IPS-18c (cell line): ENCODE measurements around the gene GPR82.
"Not testable (repeated sequence)": the region's sequence is repeated elsewhere in the genome, so short reads cannot be mapped to it uniquely, and the experiment has no call there.

Source experiments
- H3K4me3 ChIP-seq: 2 replicates; pipeline ENCODE4 v1.7.0; 2013; ENCODE audit warnings: low read depth, mild to moderate bottlenecking, low read length, moderate library complexity; ENCODE audit not compliant: insufficient read depth
- H3K9me3 ChIP-seq: one replicate; pipeline ENCODE4 v1.6.1; 2013; ENCODE audit warnings: mild to moderate bottlenecking, low read length, moderate library complexity; ENCODE audit not compliant: control insufficient read depth, insufficient read depth

The GPR82 gene

DNA sequence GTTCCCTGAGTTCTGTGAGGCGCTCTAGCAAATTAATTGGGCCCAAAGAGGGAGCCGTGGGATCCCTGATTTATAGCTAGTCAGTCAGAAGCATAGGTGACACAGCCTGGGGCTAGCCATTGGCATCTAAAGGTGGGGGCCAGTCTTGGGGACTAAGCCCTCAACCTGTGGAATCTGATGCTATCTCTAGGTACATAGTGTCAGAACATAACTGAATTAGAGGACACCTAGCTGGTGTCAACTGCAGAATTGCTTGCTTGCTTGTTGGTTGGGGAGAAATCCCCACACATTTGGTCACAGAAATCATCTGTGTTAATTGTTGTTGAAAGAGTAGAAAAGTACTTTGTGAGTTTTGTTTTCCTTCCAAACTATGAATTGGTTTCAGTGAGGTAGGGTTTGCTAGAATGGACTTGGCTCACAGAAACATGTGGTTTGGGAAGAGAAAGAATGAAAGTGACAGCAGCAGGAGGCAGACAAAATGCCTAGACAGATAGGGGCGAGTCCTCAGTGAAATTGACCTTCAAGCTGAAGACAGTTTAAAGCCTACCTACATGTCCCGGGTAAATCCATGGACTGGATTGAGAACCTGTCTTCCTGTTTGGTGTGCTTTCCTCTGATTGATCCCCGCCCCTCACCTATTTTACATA is 12.8 kb upstream of the GPR82 start:
- Histone ChIP-seq H3K9me3 (no peaks in the 10 kb centered on the region), H3K4me3 (no peak overlapping the region)

DNA sequence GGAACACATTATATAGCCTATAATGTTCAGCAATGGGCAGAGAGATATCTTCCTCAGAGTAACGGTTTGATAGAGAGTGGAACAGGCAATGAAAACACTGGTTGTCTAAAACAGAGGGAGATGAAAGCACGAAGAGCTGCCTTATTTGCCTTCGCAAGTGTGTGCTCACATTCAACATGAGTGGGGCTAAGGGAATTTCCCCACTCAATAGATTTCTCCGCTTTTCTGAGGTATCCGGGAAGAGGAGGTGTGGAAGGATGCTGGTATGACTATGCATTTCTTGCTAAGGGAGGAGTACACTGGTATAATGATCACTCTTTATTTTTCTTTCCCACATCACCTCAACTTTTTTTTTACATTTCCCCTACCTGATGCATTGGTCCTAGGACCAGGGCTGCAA is 7.8 kb upstream of the GPR82 start:
- no peak overlapping the region for H3K4me3 ChIP-seq
- peaks cover 7% of the 10 kb centered on the region for H3K9me3 ChIP-seq

DNA sequence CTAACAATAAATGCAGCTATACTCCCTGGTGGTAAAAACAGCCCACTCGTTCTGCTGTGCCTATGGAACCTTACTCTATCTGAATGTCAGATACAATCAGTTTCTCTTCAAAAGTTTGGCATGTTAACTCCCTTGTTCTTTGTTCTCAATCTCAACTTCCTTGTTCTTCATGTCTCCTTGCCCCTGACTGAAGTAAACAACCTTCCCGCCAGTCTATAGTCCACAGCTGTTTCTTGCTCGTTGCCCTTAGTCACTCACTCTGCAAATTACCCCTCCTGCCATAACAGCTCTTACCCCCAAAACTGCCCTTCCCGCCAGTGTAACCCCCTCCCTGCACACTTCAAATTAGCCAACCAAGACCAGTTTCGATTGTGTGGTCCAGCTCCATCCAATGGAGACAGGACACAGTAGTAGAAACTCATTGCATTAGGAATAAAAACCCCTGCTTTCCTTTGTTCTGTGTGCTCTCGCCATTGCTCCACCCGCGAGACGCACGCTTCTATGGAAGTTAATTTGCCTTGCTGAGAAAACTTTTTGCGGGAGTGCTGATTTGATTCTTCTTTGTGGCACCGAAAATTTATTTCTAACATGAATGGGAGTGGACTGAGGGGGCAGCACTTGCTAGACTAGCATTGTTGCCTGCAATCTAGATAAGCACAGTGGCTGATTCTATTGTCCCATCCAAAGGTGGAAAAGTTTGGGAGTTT is 7.1 kb upstream of the GPR82 start:
- peaks cover 7% of the 10 kb centered on the region for H3K9me3 ChIP-seq

DNA sequence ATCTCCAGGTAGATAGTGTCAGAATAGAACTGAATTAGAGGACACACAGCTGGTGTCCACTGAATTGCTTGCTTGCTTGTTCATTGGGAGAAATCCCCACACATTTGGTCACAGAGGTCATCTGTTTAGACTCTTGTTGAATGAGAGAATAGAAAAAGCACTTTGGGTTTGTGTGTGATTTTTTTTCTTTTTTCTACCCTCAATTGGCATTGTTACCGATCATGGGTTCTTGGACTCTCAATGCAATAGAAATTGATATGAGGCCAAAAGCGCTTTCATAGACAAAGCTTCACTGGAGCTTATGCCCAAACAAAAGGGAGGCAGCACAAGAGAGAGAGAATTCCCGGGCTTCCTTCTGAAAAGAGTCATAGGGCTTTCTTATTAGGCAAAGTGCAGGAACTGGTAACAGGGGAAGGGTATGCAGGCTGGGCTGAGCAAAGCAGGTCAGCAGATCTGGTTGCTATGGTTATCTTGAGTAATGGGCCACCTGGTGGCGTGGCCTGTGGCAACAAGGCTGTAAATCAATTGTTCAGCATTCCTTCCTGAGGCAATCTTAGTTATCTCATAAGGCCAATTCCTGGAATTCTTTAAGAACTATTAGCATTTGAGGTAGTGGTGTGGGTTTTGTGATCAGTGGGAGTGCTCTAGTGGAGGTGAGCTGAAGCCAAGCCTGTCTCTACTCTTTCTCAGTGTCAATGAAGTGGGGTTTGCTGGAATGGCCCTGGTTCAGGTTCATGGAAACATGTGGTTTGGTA is 5.3 kb upstream of the GPR82 start:
- Histone ChIP-seq H3K9me3 (peaks cover 7% of the 10 kb centered on the region), H3K4me3 (peak overlapping the region; percentile 9; the same call in 1 of the 2 replicates)

More for the DNA sequence above, 7.1 kb upstream of the GPR82 start:
- no peak overlapping the region for H3K4me3 ChIP-seq

DNA sequence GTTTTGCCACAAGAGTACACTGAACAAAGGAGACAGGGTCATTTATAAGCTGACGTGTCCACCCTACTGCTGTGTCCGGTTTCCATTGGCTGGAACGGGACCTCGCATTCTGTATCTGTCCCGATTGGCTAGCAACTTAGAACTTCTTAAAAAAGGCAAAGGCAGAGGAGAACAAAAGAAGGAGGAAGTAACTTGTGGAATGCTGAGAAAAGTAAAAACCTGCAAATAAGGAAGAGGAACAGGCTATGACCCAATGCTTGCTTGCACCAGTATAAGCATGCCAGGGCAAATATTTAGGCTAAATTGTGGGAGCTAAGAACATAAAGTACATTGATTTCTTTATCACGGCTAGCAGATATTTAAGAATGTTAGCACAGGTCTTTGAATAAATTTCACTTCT is 4.4 kb upstream of the GPR82 start:
- H3K4me3 ChIP-seq, H3K9me3 ChIP-seq: not testable (repeated sequence)

DNA sequence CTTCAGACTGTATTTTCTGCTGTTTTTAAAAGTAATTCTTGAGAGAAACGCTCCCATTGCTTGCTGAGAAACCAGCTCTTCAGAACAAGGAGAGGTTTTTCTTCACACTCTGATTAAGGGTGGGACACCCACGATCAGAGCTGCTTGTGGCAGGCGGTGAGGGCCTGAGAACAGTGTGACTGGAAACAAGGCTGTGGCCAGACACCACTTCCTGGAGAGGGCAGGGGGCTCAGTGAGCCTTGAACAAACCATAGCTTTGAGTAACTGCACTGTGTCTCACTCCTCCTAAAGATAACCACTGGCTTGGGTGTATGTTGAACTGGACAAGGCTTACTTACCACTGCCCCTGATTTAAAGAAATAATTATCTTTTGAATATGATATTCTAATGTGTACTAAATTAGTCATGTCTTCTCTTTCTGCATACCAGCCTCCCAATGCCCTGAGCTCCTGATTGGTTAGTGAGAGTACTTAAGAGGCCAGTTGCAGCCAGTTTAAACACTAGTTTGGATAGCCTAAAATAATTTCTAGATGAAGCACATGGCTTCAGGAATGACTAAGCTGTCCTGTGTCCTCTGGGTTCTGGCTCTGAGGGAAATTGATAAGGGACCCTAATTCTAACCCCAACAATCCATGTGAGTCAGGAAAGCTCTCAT is 3.7 kb upstream of the GPR82 start:
- peaks cover 7% of the 10 kb centered on the region for H3K9me3 ChIP-seq
- no peak overlapping the region for H3K4me3 ChIP-seq

DNA sequence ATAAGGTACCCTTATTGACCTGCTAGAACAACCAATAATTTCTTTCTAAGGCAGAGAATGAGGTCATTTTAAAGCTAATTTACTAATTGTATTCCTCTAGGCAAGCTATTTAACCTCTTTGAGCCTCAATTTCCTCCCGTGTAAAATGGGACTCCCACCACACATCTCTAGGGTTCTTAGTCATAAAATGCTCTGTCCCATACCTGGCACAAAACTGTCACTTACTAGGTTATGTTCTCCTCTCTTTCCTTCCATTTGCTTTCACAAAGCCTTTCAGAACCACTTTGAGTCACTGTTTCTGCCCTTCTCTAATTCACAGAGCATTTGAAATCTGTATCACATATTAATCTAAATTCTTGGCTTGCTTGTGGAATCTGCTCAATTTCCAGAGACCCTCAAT is 2.4 kb upstream of the GPR82 start:
- peaks cover 9% of the 10 kb centered on the region for H3K9me3 ChIP-seq

DNA sequence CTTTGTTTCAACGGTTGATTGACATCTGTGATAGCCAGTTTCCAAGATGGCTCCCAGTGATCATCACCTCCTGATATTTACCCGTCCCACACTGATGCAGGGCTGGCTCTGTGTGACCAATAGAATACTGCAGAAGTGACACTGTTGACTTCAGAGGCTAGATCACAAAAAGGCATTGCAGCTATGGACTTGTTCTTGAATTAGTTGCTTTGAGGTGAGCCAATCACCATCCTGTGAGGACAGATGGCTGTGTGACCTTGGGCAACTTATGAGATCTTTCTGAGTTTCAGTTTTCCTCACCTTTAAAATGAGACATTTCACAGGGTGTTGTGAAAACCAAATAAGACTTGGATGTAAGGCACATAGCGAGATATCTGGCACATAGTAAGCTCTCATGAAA is 1.8 kb upstream of the GPR82 start:
- no peak overlapping the region for H3K4me3 ChIP-seq
- peaks cover 7% of the 10 kb centered on the region for H3K9me3 ChIP-seq

More for the DNA sequence above, 2.4 kb upstream of the GPR82 start:
- no peak overlapping the region for H3K4me3 ChIP-seq

DNA sequence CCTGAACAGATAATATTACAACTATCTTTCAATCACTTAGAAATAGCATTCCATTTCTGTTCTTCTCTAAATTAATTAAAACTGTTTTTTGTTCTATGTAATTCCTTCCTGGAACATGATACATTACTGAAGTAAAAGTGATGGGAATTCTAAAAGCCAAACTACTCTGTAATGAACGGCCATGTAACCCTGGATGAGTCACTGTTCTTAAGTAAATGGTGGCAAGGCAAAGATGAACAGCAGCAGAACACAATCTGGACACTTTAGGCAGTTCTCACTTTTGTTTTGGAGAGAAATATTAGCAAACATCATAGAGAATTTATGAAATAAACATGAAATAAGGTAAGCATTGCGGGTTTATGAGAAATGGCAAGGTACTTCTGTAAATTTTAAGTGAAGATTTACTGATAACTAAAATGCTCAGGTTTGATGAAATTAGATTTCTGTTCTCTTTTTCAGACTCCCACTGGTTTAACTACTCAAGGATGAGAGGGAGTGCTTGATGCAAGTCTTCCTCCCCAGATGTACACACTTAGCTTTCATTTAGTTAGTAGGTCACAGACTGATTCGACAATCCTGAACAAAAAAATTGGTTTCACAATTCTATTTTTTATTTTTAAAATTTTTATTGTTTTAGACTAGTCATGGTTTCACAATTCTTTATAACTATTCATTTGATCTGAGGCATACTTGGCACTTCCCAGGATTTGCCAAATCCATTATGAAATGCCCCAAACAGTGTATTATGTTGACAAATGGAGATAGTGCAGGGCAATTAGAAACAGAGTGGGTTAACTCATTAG is 964 bp upstream of the GPR82 start:
- no peak overlapping the region for H3K4me3 ChIP-seq

DNA sequence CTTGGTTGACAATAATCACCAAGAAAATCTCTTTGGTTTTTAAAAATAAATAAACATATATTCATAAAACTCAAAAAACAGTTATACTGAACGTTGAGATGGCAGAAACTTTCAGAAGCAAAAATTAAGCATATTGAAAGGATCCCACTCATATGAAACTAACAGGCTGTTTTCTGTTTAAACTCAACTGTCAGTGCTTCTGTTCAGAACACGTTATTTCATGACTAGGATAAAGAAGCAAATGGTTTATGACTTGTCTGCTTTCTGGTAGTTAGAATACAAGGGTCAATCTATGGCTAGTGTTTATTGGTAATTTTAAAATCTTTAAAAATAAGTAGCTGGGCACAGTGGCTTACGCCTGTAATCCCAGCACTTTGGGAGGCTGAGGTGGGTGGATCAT is 4.1 kb downstream of the GPR82 start:
- Histone ChIP-seq H3K9me3 (peaks cover 2% of the 10 kb centered on the region), H3K4me3 (no peak overlapping the region)

More for the DNA sequence above, 964 bp upstream of the GPR82 start:
- peaks cover 7% of the 10 kb centered on the region for H3K9me3 ChIP-seq

DNA sequence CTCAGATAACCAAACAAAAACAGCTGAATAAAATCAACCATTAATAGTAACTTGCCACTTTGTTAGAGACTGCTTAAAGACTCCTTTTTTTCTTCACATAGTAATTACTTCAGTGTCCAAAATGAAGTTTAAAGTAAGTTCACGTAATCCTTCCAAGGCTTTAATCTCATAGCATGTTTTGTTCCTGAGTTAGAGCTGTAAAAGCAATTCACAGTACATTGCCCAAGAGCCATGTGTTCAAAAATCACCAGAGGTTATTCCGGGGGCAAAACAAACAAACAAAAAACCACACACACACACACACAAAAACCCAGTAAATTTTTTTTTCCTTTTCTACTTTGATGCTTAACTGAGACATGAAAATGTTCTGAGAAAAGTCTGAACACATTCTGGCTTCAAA is 6.1 kb downstream of the GPR82 start:
- H3K4me3 ChIP-seq = no peak overlapping the region
- H3K9me3 ChIP-seq = peaks cover 2% of the 10 kb centered on the region

DNA sequence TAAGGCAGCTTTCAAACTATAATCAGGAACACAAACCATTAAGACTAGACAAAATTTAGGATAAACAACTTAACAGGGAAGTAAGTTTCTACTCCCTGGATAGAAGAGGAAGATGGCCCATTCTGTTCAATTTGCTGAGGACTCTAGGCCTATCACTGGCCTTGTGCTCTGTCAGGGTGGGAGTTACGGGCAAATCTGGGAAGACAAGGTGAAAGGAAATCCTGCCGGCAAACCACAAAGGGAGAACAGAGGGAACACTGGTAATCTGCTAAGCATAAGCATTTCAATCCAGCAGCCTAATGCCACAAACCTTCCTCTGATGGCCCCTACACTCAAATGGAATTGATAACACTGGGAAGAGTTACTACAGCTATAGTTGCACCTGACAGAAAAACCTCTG is 8.3 kb downstream of the GPR82 start:
- Histone ChIP-seq H3K9me3 (no peaks in the 10 kb centered on the region), H3K4me3 (no peak overlapping the region)

DNA sequence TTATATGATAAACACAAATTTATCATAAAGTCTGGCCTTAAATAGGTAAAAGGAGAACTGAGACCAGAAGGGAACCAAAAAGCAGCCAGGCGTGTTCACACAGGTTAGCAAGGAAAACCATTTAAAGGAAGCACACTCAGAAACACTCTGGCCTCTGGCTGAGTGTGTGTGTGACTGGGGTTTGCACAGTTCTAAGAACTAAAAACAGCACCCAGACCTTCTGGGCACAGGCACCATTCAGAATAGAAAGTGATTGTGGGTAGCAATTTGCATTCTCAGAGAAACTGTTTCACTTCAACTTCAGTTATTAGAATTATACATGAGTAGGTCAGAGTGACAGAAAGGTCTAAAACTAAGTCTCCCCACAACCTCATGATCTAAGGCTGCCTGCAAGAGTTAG is 10.0 kb downstream of the GPR82 start:
- Histone ChIP-seq H3K9me3 (no peaks in the 10 kb centered on the region), H3K4me3 (no peak overlapping the region)

DNA sequence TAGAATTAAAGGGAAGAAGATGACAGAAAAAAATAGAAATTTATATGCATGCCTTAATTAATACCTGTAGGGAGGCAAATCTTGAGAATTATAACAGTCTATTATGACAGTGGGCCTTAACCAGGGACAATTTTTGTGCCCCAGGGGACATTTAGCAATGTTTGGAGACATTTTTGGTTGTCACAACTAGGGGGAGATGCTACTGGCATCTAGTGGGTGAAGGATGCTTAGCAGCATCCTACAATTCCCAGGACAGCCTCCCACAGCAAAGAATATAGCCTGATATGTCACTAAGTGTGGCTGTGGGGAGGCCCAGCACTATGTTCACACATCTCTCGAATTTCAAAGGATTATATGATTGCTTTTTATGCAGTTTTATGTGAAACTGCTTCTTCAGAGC is 10.5 kb downstream of the GPR82 start:
- H3K9me3 ChIP-seq = no peaks in the 10 kb centered on the region
- H3K4me3 ChIP-seq = no peak overlapping the region

DNA sequence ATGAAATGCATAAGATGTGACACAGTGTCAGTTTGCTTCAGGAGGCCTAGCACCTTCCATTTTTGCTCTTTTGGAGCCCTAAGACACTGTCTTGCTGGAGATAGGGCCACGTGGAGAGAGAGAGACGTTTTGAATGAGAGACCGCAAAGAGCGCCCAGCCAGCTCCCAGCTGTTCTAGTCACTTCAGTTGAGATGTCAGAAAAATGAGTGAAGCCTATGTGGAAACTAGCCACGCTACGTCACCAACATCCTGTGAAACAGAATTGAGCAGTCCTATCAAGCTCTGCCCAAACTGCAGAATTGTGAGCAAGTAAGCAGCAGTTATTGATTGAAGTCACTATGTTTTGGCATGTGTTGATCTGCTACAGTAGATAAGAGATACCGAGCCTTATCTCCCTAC is 13.1 kb downstream of the GPR82 start:
- H3K4me3 ChIP-seq = no peak overlapping the region

DNA sequence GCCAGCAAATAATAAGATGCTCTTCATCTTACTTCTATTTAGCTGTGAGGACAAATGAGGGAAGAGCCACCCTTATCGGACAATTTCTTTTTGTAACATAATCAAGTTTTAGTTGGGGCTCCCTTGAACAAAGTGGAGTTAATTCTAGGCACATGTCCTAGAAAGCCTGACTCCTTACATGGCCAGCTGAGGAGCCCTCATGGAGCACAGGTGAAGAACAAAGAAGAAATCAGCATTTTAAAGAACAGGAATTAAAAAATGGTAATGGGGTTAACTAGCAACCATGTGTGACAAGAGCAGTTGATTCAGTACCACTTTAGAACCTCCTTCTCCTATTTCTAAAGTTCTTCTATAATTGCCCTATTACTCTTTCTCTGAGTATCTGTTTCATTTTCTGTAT is 15.9 kb downstream of the GPR82 start:
- Histone ChIP-seq H3K4me3 (no peak overlapping the region), H3K9me3 (no peaks in the 10 kb centered on the region)

More for the DNA sequence above, 13.1 kb downstream of the GPR82 start:
- H3K9me3 ChIP-seq = no peaks in the 10 kb centered on the region

DNA sequence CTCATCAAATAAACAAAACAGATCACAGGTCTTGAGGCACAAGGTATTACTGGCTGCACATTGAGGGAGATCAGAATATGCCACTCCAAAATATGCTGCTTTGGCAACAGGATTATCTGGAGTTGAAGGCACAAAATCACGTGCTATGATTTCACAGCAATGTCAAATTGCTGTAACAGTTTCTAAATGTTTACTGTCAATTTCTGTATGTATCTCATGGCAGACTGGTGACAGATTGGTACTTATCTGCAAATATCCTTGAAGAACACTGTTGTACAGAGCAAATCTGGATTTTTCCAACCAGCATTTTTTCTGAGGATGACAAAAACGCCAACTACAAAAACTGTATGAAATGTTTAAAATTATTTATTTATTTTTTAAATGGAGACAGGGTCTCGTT is 26.7 kb downstream of the GPR82 start:
- Histone ChIP-seq H3K9me3 (no peaks in the 10 kb centered on the region), H3K4me3 (no peak overlapping the region)
